Hepatocyte (in vitro differentiated cells): ENCODE results near the gene HECTD4. TPM values are rescaled to one million over a fixed set of nuclear protein-coding genes. Genes with fewer than 3 reads are reported as not detected.
"Not testable (repeated sequence)": the region's sequence is repeated elsewhere in the genome, so short reads cannot be mapped to it uniquely, and the experiment has no call there.

Experiments
- DNase-seq: peaks from one replicate; pipeline ENCODE4 v3.0.0-alpha.2; 2016; ENCODE audit warnings: low spot score
- H2AFZ ChIP-seq: fragments of 200-600 bp; sonication (generic); 2 replicates; pipeline ENCODE4 v1.6.0; 2016; ENCODE audit warnings: antibody characterized with exemption, mild to moderate bottlenecking
- H3K27ac ChIP-seq: fragments of 200-600 bp; sonication (generic); 2 replicates; pipeline ENCODE4 v1.5.1; 2016; ENCODE audit warnings: mild to moderate bottlenecking
- H3K27me3 ChIP-seq: fragments of 200-600 bp; sonication (generic); 2 replicates; pipeline ENCODE4 v1.6.1; 2016
- H3K36me3 ChIP-seq: fragments of 200-600 bp; sonication (generic); replicated peaks from 2 replicates; pipeline ENCODE4 v1.5.1; 2016; ENCODE audit warnings: low read depth; ENCODE audit not compliant: insufficient read depth
- H3K4me1 ChIP-seq: fragments of 200-600 bp; sonication (generic); 2 replicates; pipeline ENCODE4 v1.5.1; 2016; ENCODE audit warnings: mild to moderate bottlenecking, moderate library complexity; ENCODE audit not compliant: insufficient read depth
- H3K4me2 ChIP-seq: fragments of 200-600 bp; sonication (generic); 2 replicates; pipeline ENCODE4 v1.6.0; 2016
- H3K4me3 ChIP-seq: fragments of 200-600 bp; sonication (generic); 2 replicates; pipeline ENCODE4 v1.5.1; 2016; ENCODE audit warnings: mild to moderate bottlenecking
- H3K79me2 ChIP-seq: fragments of 200-600 bp; sonication (generic); 2 replicates; pipeline ENCODE4 v1.6.0; 2017; ENCODE audit warnings: mild to moderate bottlenecking
- H3K9me2 ChIP-seq: fragments of 200-600 bp; sonication (generic); replicated peaks from 2 replicates; pipeline ENCODE4 v1.6.0; 2017; ENCODE audit warnings: mild to moderate bottlenecking; ENCODE audit not compliant: insufficient read depth
- H3K9me3 ChIP-seq: fragments of 200-600 bp; sonication (generic); 2 replicates; pipeline ENCODE4 v1.5.1; 2016; ENCODE audit warnings: low read depth, mild to moderate bottlenecking
- H4K20me1 ChIP-seq: fragments of 200-600 bp; sonication (generic); 2 replicates; pipeline ENCODE4 v1.6.0; 2016; ENCODE audit warnings: mild to moderate bottlenecking; ENCODE audit not compliant: insufficient read depth, poor library complexity, severe bottlenecking
- CTCF ChIP-seq: fragments of 200-600 bp; sonication (generic); IDR thresholded peaks from 2 replicates; pipeline ENCODE4 v1.5.1; 2016; ENCODE audit warnings: antibody characterized with exemption, mild to moderate bottlenecking; ENCODE audit not compliant: poor library complexity
- EZH2 ChIP-seq: fragments of 200-600 bp; sonication (generic); IDR thresholded peaks from 2 replicates; pipeline ENCODE4 v1.6.1; 2016; ENCODE audit warnings: antibody characterized with exemption, mild to moderate bottlenecking, borderline replicate concordance
- EZH2phosphoT487 ChIP-seq: fragments of 200-600 bp; sonication (generic); IDR thresholded peaks from one replicate; pipeline ENCODE4 v1.6.1; 2018; ENCODE audit warnings: antibody characterized with exemption, mild to moderate bottlenecking, low read depth, moderate library complexity; ENCODE audit not compliant: unreplicated experiment, severe bottlenecking
- WGBS: methylation state at CpG from one replicate; pipeline ENCODE4 v1.1.6; 2016; ENCODE audit warnings: low lambda C conversion rate; ENCODE audit errors: missing lambda C conversion rate; 5-methylcytosine and 5-hydroxymethylcytosine counted together
- polyA plus RNA-seq: library from polyadenylated mRNA; unstranded; fragments of >200 nt; fragmentation: Nextera tagmentation; extraction: Ambion mirVana; gene quantifications from 2 replicates; pipeline ENCODE4 v1.2.1, GENCODE V29; 2016
- total RNA-seq: library from RNA; depleted of rRNA; stranded (reverse); fragments of >200 nt; gene quantifications from 2 replicates; pipeline ENCODE4 v1.2.3, GENCODE V29; 2014

Gene HECTD4
- total and polyA plus RNA-seq, 2 experiments from 2014 or later, result 22.7 to 27.1 TPM

GRCh38 chr12:112341046-112341825 is 41.0 kb downstream of the HECTD4 start:
- Histone ChIP-seq H3K9me2 (no peaks in the 10 kb centered on the region), H3K4me3 (no peak overlapping the region), H2AFZ (no peak overlapping the region), H3K27ac (no peak overlapping the region), H4K20me1 (peaks cover 49% of the 10 kb centered on the region), H3K4me1 (no peaks in the 10 kb centered on the region), H3K79me2 (peaks cover 99% of the 10 kb centered on the region), H3K9me3 (no peaks in the 10 kb centered on the region), H3K27me3 (no peaks in the 10 kb centered on the region), H3K36me3 (no peaks in the 10 kb centered on the region), H3K4me2 (no peak overlapping the region)
- DNase-seq, result no peak
- WGBS, result 52% methylated on average over 4 of the region's 4 CpGs
- TF ChIP-seq CTCF (no peak), EZH2phosphoT487 (no peak), EZH2 (no peak)

GRCh38 chr12:112340230-112340629 is 42.0 kb downstream of the HECTD4 start:
- peaks cover 99% of the 10 kb centered on the region for H3K79me2 ChIP-seq
- no peak overlapping the region for H3K4me3 ChIP-seq
- H3K9me3 ChIP-seq, result no peaks in the 10 kb centered on the region
- no peak overlapping the region for H3K4me2 ChIP-seq
- no peak for TF ChIP-seq EZH2phosphoT487
- TF ChIP-seq CTCF, result no peak
- TF ChIP-seq EZH2, result no peak
- H3K9me2 ChIP-seq, result no peaks in the 10 kb centered on the region
- no peaks in the 10 kb centered on the region for H3K36me3 ChIP-seq
- H2AFZ ChIP-seq, result no peak overlapping the region
- no peaks in the 10 kb centered on the region for H3K4me1 ChIP-seq
- peaks cover 46% of the 10 kb centered on the region for H4K20me1 ChIP-seq
- 89% methylated on average over 3 of the region's 3 CpGs for WGBS
- no peak for DNase-seq
- no peaks in the 10 kb centered on the region for H3K27me3 ChIP-seq
- H3K27ac ChIP-seq, result no peak overlapping the region

GRCh38 chr12:112334999-112335398 is 47.2 kb downstream of the HECTD4 start:
- H3K27ac ChIP-seq, H3K27me3 ChIP-seq, H3K4me1 ChIP-seq, DNase-seq, H3K4me3 ChIP-seq, H3K9me2 ChIP-seq, H3K9me3 ChIP-seq, H3K36me3 ChIP-seq, H2AFZ ChIP-seq, H3K4me2 ChIP-seq: not testable (repeated sequence)
- peaks cover 95% of the 10 kb centered on the region for H3K79me2 ChIP-seq
- WGBS, result 100% methylated on average over 1 of the region's 1 CpG
- H4K20me1 ChIP-seq, result peaks cover 26% of the 10 kb centered on the region

GRCh38 chr12:112333019-112333418 is 49.2 kb downstream of the HECTD4 start:
- no peak overlapping the region for H3K4me3 ChIP-seq

More at GRCh38 chr12:112333019-112333418, 49.2 kb downstream of the HECTD4 start:
- peaks cover 23% of the 10 kb centered on the region for H4K20me1 ChIP-seq
- H3K9me2 ChIP-seq, result no peaks in the 10 kb centered on the region
- H3K9me3 ChIP-seq, result no peaks in the 10 kb centered on the region
- no peak overlapping the region for H2AFZ ChIP-seq
- no peak for DNase-seq
- no peak overlapping the region for H3K27ac ChIP-seq
- TF ChIP-seq EZH2phosphoT487 (no peak), EZH2 (no peak), CTCF (no peak)
- no peaks in the 10 kb centered on the region for H3K4me1 ChIP-seq
- no peaks in the 10 kb centered on the region for H3K36me3 ChIP-seq
- H3K4me2 ChIP-seq, result no peak overlapping the region
- H3K79me2 ChIP-seq, result peaks cover 93% of the 10 kb centered on the region
- no peaks in the 10 kb centered on the region for H3K27me3 ChIP-seq
- 77% methylated on average over 3 of the region's 3 CpGs for WGBS
